K562 (cell line): ENCODE measurements around the gene MRPL32. TPM values are rescaled to one million over a fixed set of nuclear protein-coding genes. Genes with fewer than 3 reads are reported as not detected.
A peak's percentile ranks its signal among the peaks of the same experiment; 100 is the strongest.

Experiments
- ATF1 ChIP-seq, 2 experiments: fragments of 450-650 bp in 1 of 2; IDR thresholded peaks; 2 replicates each; pipeline ENCODE4 v1.6.1; 2016; ENCODE audit warnings: missing compliant biosample characterization in 1 of 2, missing genetic modification characterization in 1 of 2
- COPS2 ChIP-seq: fragments of 450-650 bp; conservative IDR thresholded peaks from 2 replicates; pipeline ENCODE4 v1.6.1; 2016; ENCODE audit warnings: mild to moderate bottlenecking, moderate library complexity
- CREM ChIP-seq: IDR thresholded peaks from 2 replicates; pipeline ENCODE4 v1.6.1; 2014; ENCODE audit warnings: antibody characterized with exemption, low read depth
- ETS1 ChIP-seq: conservative IDR thresholded peaks from 2 replicates; pipeline ENCODE4 v1.6.1; 2011; ENCODE audit warnings: low read depth, mild to moderate bottlenecking, low read length; ENCODE audit not compliant: control insufficient read depth
- ILK ChIP-seq: fragments of 450-650 bp; IDR thresholded peaks from 2 replicates; pipeline ENCODE4 v1.6.1; 2016; ENCODE audit warnings: missing genetic modification characterization, low read depth, mild to moderate bottlenecking, missing compliant biosample characterization, moderate library complexity, borderline replicate concordance
- JUNB ChIP-seq: fragments of 450-650 bp; formaldehyde crosslinking; conservative IDR thresholded peaks from 2 replicates; pipeline ENCODE4 v1.4.0; 2020; ENCODE audit warnings: mild to moderate bottlenecking
- MAFF ChIP-seq: IDR thresholded peaks from 2 replicates; pipeline ENCODE4 v1.6.1; 2012; ENCODE audit warnings: low read length, improper control_type of control experiment
- MED1 ChIP-seq: sonication (generic); formaldehyde crosslinking; IDR thresholded peaks from 2 replicates; pipeline ENCODE4 v1.8.1; 2023; ENCODE audit warnings: missing genetic modification reagents, borderline replicate concordance
- MYNN ChIP-seq, 2 experiments: sonication (generic); formaldehyde crosslinking in 1 of 2; IDR thresholded peaks; 2 replicates each; pipeline versions ENCODE4 v1.5.0 to v1.6.1; 2016 to 2020; ENCODE audit warnings: antibody characterized with exemption in 1 of 2, missing genetic modification reagents in 1 of 2
- NFXL1 ChIP-seq: fragments of 450-650 bp; formaldehyde crosslinking; IDR thresholded peaks from 2 replicates; pipeline ENCODE4 v1.4.0; 2021; ENCODE audit warnings: mild to moderate bottlenecking
- NR2F6 ChIP-seq: fragments of 450-650 bp; formaldehyde crosslinking; IDR thresholded peaks from 2 replicates; pipeline ENCODE4 v1.4.0; 2020; ENCODE audit warnings: mild to moderate bottlenecking
- PHF8 ChIP-seq: fragments of 200-600 bp; sonication (generic); IDR thresholded peaks from 2 replicates; pipeline ENCODE4 v1.6.1; 2012; ENCODE audit warnings: mixed run types, mild to moderate bottlenecking, inconsistent platforms, low read length, moderate library complexity, borderline replicate concordance
- SP2 ChIP-seq: IDR thresholded peaks from 2 replicates; pipeline ENCODE4 v1.6.1; 2011; ENCODE audit warnings: mild to moderate bottlenecking, low read depth, low read length, moderate library complexity; ENCODE audit not compliant: poor library complexity, severe bottlenecking; ENCODE audit errors: extremely low read depth
- U2AF1 ChIP-seq: fragments of 200-400 bp; formaldehyde crosslinking; optimal IDR thresholded peaks from 2 replicates; pipeline ENCODE3; 2017; ENCODE audit warnings: mild to moderate bottlenecking, low read depth, low read length, moderate library complexity
- ZNF407 ChIP-seq: fragments of 450-650 bp; IDR thresholded peaks from 2 replicates; pipeline ENCODE4 v1.6.1; 2016; ENCODE audit warnings: low read depth
- ZNF583 ChIP-seq: fragments of 250-450 bp; sonication (Bioruptor Pico); IDR thresholded peaks from 2 replicates; pipeline ENCODE4 v1.4.0; 2020
- polyA plus RNA-seq, 8 experiments: library from polyadenylated mRNA; depleted of rRNA in 4 of 8; stranded (reverse) in 5 of 8; unstranded in 3 of 8; fragments of >200 nt; fragmentation: Nextera tagmentation in 2 of 8; fragmentation: Illumina TruSeq in 1 of 8; extraction: Ambion mirVana in 2 of 8; extraction: Trizol in 1 of 8; gene quantifications; 2 replicates each; pipeline versions ENCODE4 v1.2.1 to v1.2.3, GENCODE V29; 2011 to 2014; ENCODE audit warnings: inconsistent platforms in 1 of 8, missing spikeins in 1 of 8
- total RNA-seq, 7 experiments: library from RNA; depleted of rRNA in 6 of 7; stranded (reverse); fragments of >200 nt in 6 of 7; fragmentation: Illumina TruSeq in 2 of 7; extraction: Trizol in 2 of 7; gene quantifications; 2 replicates each; pipeline versions ENCODE4 v1.2.1 to v1.2.3, GENCODE V29; 2011 to 2021; ENCODE audit warnings: low replicate concordance in 1 of 7
- TF ChIP-seq, protein P1 (sequence below): fragments of 250-450 bp; sonication (Bioruptor Pico); IDR thresholded peaks from 2 replicates; pipeline ENCODE4 v1.6.1; 2021; ENCODE audit warnings: mild to moderate bottlenecking

MRPL32 gene
- total and polyA plus RNA-seq, 9 of the 15 experiments (the other 6 are each of a cell fraction or from before 2014, with no cell fraction given), result 75.5 to 351 (median 138) TPM

GRCh38 chr7:42931834-42932651 lies at the start of gene MRPL32, which contains the start of gene PSMA2 (continued):
- TF ChIP-seq U2AF1 (no peak), MYNN (IDR thresholded peaks at IDR 0.05) (no peak), MYNN (CRISPR knock-in tag; IDR thresholded peaks at IDR 0.05) (no peak), ATF1 (CRISPR knock-in tag; IDR thresholded peaks at IDR 0.05) (no peak), ATF1 (tag; IDR thresholded peaks at IDR 0.05) (peak; percentile 72), JUNB (no peak), NR2F6 (no peak), NFXL1 (CRISPR knock-in tag) (no peak), MAFF (no peak), ETS1 (peak; percentile 95), PHF8 (peak; percentile 92), ILK (tag) (no peak), ZNF407 (no peak), ZNF583 (CRISPR knock-in tag) (no peak), CREM (peak; percentile 63), SP2 (no peak), COPS2 (no peak), MED1 (CRISPR knock-in tag) (no peak)
- TF ChIP-seq, protein P1, sequence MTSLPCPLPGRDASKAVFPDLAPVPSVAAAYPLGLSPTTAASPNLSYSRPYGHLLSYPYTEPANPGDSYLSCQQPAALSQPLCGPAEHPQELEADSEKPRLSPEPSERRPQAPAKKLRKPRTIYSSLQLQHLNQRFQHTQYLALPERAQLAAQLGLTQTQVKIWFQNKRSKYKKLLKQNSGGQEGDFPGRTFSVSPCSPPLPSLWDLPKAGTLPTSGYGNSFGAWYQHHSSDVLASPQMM (CRISPR knock-in tag), result no peak
